GM21381 (cell line): ENCODE results near the gene SERPINA9.
A peak's percentile ranks its signal among the peaks of the same experiment; 100 is the strongest.
"Not testable (repeated sequence)": the region's sequence is repeated elsewhere in the genome, so short reads cannot be mapped to it uniquely, and the experiment has no call there.

Source experiments
- ATAC-seq: cut with Tn5 transposase; IDR thresholded peaks from one replicate; pipeline ENCODE4 v1.9.1; 2021; ENCODE audit warnings: mild to moderate bottlenecking, moderate library complexity; ENCODE audit not compliant: unreplicated experiment

SERPINA9 gene

DNA sequence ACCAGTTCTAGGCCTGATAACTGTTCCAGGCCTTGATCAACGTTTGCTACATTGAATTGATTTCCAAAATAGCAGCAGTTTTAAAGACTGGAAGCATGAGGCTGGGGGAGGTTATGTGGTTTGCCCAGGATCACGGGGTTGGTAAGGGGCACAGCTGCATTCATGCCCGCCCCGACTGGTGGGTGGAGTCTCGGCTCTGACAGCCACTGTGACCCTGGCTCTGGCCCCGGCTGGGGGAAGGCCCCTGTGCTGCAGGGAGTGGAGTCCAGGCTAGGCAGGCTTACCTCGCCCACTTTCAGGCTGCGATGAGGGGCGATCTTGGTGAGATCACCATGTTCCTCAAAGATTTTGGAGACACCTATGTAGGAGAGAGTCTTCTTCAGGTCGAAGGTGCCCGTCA is 13.3 kb upstream of the SERPINA9 start:
- ATAC-seq, result no peak

DNA sequence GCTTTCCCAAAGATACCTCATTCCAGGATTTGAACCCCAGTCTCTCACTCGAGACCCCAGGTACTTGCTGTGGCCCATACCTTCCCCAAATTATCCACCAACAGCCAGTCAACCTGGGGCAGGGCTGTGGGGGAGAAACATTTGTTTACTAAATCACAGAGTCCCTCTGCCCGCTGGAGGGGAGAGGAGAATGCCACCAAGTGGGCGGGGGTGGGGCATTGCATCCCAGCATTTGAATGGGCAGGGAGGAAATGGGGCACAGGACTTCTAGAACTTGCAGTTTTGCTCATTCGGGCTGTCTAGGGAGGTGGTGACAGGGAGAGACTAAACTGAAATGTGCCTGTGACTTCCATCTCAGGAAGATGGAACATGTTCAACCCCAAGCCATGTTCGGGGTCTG is 10.9 kb upstream of the SERPINA9 start:
- no peak for ATAC-seq

DNA sequence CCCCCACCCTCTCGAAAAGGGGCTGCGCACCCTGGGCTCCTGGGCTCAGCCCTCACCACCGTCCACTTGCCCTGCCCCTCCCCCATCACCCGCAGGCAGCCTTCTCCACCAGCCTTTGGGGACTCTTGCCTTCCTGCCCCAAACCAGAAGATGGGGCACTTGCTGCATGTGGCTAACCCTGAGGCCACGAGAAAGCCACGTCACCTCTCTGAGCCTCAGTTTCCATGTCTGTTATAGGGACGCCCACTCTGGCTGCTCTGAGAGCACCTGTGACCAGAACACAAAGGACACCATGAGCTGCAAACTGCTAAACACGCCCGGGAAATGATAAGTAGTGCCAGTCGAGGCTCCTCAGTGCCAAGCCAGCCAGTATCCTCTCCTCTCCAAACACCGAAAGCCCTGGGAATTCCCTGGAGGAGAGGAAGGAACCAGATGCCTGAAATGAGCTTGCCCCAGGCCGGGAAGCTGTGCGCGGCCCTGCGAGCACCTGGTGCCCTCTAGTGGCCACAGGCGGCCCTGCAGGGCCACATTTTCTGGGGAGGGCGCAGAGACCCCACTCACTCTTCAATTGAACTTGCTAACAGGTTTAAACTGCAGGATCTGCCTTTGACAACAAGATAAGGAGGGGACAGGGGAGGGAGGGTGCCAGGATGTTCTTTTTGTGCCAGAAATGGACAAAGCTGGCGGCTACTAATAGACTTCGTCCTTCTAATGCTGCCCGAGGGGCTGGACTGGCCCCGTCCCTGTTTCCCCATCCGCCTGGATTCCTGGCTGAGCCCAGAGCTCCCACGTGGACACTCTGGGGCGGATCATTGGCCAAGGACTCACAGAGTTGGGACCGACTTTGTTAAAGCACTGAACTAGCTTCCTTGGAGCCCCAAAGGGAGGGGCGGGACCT is 10.2 kb upstream of the SERPINA9 start:
- peak; percentile 58 for ATAC-seq

DNA sequence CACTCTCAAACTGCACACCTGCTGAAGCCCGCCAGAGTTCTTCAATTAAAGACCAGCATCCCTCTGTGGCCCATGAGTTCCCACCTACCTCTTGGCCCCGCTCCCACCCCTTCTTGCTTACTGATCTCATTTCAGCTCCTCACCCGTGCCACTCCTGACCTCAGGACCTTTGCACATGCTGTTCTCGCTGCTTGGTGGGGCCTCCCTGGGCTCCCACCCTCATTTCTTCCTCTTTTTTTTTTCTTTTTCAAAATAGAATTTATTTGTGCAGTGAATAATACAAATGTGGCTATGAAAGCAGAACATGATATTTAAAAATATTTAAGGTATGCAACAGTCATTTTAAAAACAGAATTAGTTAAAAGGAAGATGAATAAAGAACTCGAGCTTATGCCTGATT is 8.5 kb upstream of the SERPINA9 start:
- ATAC-seq, result no peak

DNA sequence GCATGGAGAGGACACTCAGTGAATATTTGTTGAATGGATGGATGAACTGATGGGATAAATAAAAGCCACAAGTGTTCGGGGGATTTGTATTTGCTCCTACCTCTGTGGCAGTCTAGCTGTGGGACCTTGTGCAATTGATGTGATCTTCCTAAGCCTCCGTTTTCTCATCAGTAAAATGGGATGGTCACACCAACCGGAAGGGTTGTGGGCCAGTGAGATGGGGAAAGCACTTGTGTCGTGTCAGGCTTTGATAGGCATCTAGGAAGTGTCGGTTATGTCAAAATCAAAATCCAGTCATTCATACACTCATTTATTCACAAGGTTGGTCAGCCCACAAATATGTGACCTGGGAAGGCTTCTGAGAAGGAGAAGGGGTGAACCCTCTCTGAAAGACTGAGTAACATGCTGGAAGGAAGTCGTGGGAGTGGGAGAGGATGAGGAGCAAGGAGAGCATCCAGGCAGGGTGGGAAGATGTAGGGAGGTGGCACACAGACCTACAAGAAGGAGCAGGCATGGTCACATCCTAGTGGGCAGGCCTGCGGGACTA is 7.8 kb upstream of the SERPINA9 start:
- no peak for ATAC-seq

DNA sequence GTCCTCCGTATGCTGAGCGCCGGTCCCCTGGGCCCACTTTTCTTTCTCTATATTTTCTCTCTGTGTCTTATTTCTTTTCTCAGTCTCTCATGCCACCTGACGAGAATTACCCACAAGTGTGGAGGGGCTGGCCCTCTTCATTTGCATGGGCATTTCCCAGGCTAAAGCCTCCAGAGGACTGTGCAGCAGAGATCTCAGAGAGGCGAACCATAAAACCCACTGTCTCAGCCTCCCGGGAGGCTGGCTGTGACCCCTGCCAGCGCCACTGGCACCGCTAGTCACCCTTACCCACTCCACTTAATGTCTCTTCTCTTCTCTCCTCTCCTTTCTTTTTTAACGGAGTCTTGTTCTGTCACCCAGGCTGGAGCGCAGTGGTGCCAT is 7.1 kb upstream of the SERPINA9 start:
- ATAC-seq, result no peak

DNA sequence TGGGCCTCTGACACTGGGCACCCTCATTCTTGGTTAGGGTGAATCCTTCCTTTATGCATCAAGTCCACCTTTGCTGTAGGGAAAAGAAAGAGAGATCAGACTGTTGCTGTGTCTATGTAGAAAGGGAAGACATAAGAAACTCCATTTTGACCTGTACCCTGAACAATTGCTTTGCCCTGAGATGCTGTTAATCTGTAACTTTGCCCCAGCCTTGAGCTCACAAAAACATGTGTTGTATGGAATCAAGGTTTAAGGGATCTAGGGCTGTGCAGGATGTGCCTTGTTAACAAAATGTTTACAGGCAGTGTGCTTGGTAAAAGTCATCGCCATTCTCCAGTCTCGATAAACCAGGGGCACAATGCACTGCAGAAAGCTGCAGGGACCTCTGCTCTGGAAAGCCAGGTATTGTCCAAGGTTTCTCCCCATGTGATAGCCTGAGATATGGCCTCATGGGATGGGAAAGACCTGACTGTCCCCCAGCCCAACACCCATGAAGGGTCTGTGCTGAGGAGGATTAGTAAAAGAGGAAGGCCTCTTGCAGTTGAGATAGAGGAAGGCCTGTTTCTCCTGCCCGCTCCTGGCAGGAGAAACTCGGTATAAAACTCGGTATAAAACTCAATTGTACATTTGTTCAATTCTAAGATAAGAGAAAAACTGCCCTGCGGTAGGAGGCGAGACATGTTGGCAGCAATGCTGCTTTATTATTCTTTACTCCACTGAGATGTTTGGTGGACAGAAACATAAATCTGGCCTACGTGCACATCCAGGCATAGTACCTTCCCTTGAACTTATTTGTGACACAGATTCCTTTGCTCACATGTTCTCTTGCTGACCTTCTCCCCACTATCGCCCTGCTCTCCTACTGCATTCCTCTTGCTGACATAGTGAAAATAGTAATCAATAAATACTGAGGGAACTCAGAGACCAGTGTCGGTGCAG is 6.4 kb upstream of the SERPINA9 start:
- not testable (repeated sequence) for ATAC-seq

DNA sequence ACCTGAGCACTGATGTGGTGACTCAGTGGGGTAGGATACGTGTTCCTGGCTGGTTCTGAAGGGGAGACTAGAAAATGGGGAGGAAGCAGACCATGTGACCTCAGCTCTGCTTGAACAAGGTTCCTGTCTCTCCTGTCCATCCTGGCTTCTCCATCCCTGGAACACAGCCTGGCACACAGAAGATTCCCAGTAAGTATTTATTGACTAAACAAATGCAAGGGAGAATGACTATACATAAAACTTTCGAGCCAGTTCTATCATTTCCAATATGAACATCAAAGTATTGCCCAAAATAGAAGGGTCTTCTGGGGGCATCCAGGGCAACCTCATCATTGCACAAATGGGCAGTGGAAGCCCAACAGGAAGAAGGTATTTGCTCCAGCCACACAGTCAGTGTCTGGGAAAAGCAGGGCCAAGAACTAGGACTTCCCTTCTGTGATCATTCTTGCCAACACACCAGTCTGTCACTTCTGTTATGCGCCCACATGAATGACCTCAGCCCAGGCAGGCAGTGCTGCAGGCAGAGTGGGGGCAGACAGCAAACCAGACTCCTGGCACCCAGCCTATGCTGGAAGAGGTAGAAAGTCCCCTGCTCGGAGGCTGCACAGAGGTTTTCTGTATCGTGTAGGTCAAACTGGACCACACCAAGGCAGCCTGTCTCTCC is 5.6 kb upstream of the SERPINA9 start:
- ATAC-seq, result no peak

DNA sequence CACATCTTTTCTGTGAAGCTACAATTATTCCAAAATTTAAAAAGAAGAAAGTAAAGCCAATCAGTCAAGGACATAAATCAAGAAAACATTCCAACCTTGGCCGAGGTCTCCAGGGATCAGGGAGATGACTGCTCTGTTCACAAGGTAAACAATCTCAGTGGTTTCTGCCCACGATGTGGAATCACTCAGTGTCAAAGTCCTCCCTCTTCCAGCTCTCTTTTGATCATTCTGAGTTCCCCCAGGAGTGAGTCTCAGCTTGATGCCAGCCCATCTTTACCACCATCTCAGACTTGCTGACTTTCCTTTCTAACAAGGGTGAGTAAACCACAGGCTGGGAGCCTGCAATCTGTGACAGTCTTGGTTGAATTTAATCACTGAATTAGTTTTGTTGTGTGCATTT is 4.8 kb upstream of the SERPINA9 start:
- no peak for ATAC-seq

DNA sequence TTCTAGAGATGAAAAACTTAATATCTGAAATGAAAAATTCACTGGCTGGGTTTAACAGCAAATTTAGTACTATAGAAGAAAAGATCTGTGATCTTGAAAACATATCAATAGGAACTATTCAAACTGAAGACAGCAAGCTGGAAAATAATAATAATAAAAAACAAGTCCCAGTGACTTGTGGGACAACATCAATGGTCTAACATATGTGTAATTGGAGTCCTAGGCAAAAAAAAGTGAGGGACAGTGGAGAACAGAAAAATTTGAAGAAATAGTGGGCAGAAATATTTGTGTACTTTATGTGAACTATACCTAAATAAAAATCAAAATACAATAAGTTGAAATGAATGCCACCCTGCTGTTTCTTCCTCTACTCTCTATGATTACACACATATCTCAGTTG is 2.4 kb upstream of the SERPINA9 start:
- ATAC-seq, result no peak

DNA sequence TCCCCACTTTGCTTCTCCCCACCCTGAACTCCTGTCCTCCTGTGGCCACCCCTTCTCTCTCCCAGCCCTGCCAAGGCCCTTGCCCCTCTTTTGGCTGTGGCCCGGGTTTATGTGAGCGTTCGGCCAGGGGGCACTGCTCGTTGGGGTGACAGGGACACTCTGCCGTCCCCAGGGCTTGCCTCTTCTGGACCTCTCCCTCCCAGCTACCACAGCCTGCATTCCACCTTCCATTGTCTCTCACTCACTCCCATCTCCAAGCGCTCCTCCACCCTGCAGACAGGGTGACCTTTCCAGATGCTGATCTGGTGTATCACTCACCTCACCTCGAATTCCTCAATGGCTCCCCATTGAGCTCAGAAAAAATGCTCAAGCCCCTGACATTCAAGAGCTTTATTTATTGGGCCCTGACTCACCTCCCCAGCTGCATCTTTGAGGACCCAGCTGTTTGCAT is 1.4 kb downstream of the SERPINA9 start:
- ATAC-seq, result no peak

DNA sequence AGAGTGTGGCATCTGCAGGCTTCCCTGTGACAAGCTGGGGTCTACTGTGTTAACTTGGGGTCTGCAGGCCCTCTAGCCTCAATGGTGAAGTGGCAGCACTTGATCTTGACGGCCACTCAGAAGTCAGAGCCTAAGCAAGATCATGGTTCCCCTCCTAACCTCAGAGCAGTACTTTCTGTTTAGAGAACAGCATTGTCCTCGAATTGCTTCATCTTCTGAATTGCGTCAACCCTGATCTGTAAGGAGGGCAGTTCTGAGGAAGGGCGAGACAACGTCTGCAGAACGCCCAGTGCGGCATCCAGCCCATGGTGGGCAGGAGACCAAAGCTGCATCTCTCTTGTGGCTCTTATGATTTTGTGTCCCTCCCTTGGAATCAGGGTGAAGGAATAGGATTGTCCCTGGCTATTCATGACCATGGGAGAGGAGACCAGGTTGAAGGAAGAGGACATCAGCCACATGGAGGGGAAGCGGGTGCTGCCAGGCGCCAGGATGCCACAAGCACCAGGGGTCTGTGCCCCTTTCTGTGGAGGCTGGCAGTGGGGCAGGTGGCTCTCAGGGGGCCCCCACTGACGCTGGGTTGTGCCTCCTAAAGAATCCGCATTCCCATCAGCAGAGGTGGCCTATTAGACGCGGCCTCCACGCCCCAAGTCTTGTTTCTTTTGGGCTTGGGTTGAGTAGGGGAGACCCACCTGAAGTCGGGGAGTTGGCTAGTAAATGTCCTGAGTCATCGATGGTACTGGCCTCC is 2.2 kb downstream of the SERPINA9 start:
- ATAC-seq, result no peak

DNA sequence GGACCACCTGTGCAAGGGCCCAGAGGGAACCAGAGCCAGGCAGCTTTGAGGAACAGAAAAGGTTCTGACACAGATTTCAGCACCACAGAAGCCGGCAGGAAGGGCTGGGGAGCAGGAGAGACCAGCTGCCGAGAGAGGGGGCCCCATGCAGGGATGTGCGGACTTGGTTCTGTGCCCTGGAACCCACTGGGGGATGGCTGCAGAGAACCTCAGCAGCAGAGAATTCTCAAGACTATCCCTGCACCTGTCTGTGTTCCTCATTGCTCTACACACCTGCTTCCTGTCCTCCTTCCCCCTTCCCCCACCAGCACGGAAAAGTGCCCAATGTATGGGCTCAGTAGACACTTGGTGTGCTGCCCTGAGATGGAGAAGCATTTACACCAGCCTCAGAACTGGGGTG is 3.2 kb downstream of the SERPINA9 start:
- no peak for ATAC-seq

DNA sequence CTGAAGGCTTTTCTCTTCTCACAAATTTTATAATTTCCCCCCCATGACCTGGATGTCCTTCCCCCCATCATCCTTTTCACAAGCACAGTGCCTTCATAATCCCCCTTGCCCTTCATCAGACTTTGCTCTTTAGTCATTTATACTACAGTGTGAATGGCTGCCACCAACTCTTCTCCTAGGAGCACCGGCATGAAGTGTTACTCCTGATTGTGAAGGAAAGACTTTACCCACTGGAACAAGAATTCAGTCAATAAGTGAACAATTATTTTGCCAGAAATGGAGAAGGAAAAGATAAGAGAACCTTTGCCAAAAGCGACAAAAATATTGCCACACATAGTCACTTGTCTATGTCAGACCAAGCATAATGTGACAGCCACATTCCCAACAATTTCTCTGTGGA is 5.0 kb downstream of the SERPINA9 start:
- ATAC-seq, result no peak

DNA sequence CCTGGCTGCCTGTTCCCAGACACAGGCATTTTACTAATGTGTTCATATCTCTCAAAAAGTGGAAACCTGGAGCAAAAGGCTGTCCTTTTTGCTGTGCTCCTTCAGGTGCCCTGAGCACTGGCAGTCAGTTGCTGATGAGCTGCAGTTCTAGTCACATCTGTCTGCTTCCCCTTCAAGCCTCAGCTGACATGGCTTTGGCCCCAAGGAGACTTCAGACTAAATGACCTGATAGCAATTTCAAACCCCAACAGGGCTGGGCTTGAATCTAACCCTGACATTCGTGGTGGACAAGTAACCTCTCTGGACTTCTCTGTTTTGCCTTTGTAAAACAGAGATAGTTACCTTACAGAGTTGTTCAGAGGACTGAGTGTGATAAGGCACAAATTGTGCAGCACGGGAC is 5.7 kb downstream of the SERPINA9 start:
- no peak for ATAC-seq

DNA sequence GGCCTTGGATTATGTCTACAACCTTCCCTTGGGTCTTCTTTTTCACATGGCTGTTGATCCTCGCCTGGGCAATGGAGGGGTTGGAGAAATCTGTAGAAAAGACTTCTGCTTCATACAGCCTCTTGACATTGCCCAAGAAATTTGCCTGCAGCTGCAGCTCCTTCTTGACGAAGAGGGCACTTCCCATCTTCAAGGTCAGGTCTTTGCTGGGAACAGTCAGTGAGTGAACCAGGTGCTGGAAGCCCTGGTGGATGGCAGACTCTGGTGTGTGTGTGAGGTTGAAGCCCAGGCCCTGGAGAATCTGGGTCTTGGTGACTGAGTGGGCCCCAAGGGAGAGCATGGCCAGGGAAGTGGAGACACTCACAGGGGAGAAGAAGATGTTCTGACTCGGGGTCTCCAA is 6.7 kb downstream of the SERPINA9 start:
- no peak for ATAC-seq

DNA sequence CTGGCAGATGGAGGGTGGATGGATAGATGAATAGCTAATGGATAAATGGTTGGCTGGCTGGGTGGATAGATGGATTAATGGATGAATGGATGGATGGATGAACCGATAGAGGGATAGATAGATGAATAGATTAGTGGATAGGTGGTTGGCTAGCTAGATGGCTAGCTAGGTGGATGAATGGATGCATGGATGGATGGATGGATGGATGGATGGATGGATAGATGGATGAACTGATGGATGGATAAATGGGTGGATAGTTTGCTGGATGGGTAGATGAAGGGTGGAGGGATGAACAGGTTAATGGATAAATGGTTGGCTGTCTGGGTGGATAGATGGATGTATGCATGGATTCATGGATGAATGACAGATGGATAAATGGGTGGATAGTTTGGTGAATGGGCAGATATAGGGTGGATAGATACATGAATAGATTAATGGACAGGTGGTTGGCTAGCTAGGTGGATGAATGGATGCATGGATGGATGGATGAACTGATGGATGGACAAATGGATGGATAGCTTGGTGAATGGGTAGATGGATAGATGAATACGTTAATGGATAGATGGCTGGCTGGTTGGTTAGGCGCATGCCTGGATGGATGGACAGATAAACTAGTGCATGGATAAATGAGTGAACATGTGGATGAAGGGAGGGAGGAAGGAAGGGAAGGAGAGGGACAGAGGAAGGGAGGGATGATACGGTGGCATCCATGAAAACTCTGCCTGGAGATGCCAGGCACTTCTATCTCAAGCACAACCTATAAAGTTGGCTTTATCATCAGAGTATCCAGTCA is 8.1 kb downstream of the SERPINA9 start:
- ATAC-seq, result no peak

DNA sequence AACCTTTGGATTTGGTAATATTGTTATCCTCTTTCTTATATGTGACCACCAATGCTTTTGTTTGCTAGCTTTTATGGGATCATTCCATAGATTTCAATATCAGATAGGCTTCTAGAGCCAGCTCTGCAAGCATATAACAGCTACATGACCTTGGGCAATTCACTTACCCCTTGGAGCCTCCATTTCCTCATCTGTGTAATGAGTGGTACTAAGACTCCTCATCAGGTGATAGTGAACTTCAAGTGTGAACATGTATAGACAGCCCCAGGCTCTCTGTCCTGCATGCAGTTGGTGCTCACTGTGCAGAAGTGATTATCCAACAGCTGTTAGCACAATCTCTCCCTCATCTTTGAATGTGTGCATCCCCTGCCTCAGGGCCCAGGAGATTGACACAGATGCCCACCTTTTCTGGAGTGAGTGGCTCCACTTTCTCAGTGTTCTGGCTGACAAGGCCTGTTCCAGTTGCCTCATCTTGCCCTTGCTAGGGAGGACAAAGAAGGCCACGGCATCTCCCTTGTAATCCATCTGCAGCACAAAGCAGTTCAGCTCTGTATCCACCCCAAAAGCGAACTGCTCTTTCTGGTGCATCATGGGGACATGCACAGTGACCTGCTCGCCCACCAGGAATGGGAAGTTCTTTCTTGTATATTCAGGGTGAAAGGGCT is 9.2 kb downstream of the SERPINA9 start:
- ATAC-seq, result no peak

DNA sequence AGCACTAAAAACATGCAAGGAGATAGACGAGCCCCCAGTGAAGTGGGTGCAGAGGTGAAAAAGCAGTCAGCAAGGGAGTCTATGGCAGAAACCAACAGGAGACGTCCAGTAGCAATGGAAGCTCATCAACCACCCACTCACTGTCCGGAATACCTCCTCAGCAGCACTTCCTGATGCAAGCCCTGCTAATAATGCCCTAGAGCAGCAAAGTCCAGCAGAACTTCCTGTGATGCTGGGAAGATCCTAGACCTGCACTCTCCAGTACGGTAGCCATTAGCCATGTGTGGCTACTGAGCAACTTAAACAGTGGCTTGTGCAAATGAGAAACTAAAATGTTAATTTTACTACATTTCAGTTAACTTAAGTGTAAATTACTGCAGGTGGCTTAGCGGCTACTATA is 11.0 kb downstream of the SERPINA9 start:
- ATAC-seq, result no peak
